GM23248 (cell line): Measurements from ENCODE around the gene WDR19. TPM values are rescaled to one million over a fixed set of nuclear protein-coding genes. Genes with fewer than 3 reads are reported as not detected.
A peak's percentile ranks its signal among the peaks of the same experiment; 100 is the strongest.
"Not testable (repeated sequence)": the region's sequence is repeated elsewhere in the genome, so short reads cannot be mapped to it uniquely, and the experiment has no call there.

Source experiments
- DNase-seq: peaks from one replicate; pipeline ENCODE4 v3.0.0-alpha.2; 2015
- H2AFZ ChIP-seq: fragments of 200-600 bp; sonication (generic); 2 replicates; pipeline ENCODE4 v1.6.1; 2016; ENCODE audit warnings: antibody characterized with exemption
- H3F3A ChIP-seq: fragments of 200-600 bp; sonication (generic); 2 replicates; pipeline ENCODE4 v1.6.1; 2016; ENCODE audit warnings: mild to moderate bottlenecking, antibody characterized with exemption, mixed run types; ENCODE audit not compliant: insufficient read depth
- H3K27ac ChIP-seq: fragments of 200-600 bp; sonication (generic); 2 replicates; pipeline ENCODE4 v1.5.1; 2016; ENCODE audit warnings: mild to moderate bottlenecking
- H3K27me3 ChIP-seq: fragments of 200-600 bp; sonication (generic); replicated peaks from 2 replicates; pipeline ENCODE4 v1.6.1; 2016; ENCODE audit warnings: mild to moderate bottlenecking; ENCODE audit not compliant: insufficient read depth
- H3K36me3 ChIP-seq: fragments of 200-600 bp; sonication (generic); 2 replicates; pipeline ENCODE4 v1.6.1; 2016; ENCODE audit warnings: low read depth, mild to moderate bottlenecking
- H3K4me1 ChIP-seq: fragments of 200-600 bp; sonication (generic); 2 replicates; pipeline ENCODE4 v1.6.1; 2016; ENCODE audit warnings: mild to moderate bottlenecking; ENCODE audit not compliant: insufficient read depth
- H3K4me2 ChIP-seq: fragments of 200-600 bp; sonication (generic); one replicate; pipeline ENCODE4 v1.6.1; 2016; ENCODE audit warnings: mild to moderate bottlenecking; ENCODE audit not compliant: unreplicated experiment
- H3K4me3 ChIP-seq: fragments of 200-600 bp; sonication (generic); 2 replicates; pipeline ENCODE4 v1.5.1; 2016; ENCODE audit warnings: mild to moderate bottlenecking
- H3K79me2 ChIP-seq: fragments of 200-600 bp; sonication (generic); 2 replicates; pipeline ENCODE4 v1.6.1; 2016; ENCODE audit warnings: mild to moderate bottlenecking; ENCODE audit not compliant: insufficient read depth
- H3K9ac ChIP-seq: fragments of 200-600 bp; sonication (generic); 2 replicates; pipeline ENCODE4 v1.6.1; 2016; ENCODE audit warnings: mild to moderate bottlenecking
- H3K9me2 ChIP-seq: fragments of 200-600 bp; sonication (generic); 2 replicates; pipeline ENCODE4 v1.6.1; 2016; ENCODE audit warnings: mixed run types, mild to moderate bottlenecking, moderate library complexity; ENCODE audit not compliant: insufficient read depth
- H3K9me3 ChIP-seq: fragments of 200-600 bp; sonication (generic); one replicate; pipeline ENCODE4 v1.6.1; 2017; ENCODE audit warnings: low read depth
- H4K20me1 ChIP-seq: fragments of 200-600 bp; sonication (generic); 2 replicates; pipeline ENCODE4 v1.6.0; 2016; ENCODE audit not compliant: insufficient read depth
- EZH2 ChIP-seq: fragments of 200-600 bp; sonication (generic); IDR thresholded peaks from 2 replicates; pipeline ENCODE4 v1.6.1; 2018; ENCODE audit warnings: antibody characterized with exemption, mild to moderate bottlenecking; ENCODE audit not compliant: insufficient read depth, poor library complexity, severe bottlenecking
- EZH2phosphoT487 ChIP-seq: fragments of 200-600 bp; sonication (generic); IDR thresholded peaks from 2 replicates; pipeline ENCODE4 v1.6.1; 2018; ENCODE audit warnings: antibody characterized with exemption, moderate library complexity, mild to moderate bottlenecking, low read depth; ENCODE audit not compliant: insufficient read depth
- WGBS, 2 experiments: methylation state at CpG; one replicate each; pipeline ENCODE4 v1.1.6; 2015 to 2017; ENCODE audit warnings: low lambda C conversion rate in 2 of 2, low coverage in 1 of 2; ENCODE audit errors: missing lambda C conversion rate in 2 of 2; 5-methylcytosine and 5-hydroxymethylcytosine counted together
- in situ Hi-C: fragments of 300-500 bp; cut with MboI; formaldehyde crosslinking; loops from 2 replicates; pipeline ENCODE4 v1.15.0; 2020
- polyA plus RNA-seq: library from polyadenylated mRNA; unstranded; fragments of >200 nt; fragmentation: Nextera tagmentation; extraction: Ambion mirVana; gene quantifications from 2 replicates; pipeline ENCODE4 v1.2.1, GENCODE V29; 2016
- total RNA-seq: library from RNA; depleted of rRNA; stranded (reverse); fragments of >200 nt; shearing (Covaris generic); gene quantifications from 2 replicates; pipeline ENCODE4 v1.2.3, GENCODE V29; 2014; rRNA removed

WDR19 gene
- 23.7 and 63.7 TPM in 2 replicates for total RNA-seq
- polyA plus RNA-seq = 15.9 and 17.3 TPM in 2 replicates

GRCh38 chr4:39181905-39182638 lies at the start of gene WDR19:
WDR19 (plus strand) TSS chr4:39182529; CDS start chr4:39182558, 29 bp downstream.
- peak within 1 kb of the TSS; percentile 80 for H3K4me3 ChIP-seq
- in situ Hi-C loops = no loop called here
- no peaks in the 10 kb centered on the region for H3K9me3 ChIP-seq
- no peaks in the 10 kb centered on the region for H3K9me2 ChIP-seq
- H3K79me2 ChIP-seq = peaks cover 16% of the 10 kb centered on the region
- peak within 1 kb of the TSS; percentile 91 for H3K4me2 ChIP-seq
- H3K9ac ChIP-seq = peak within 1 kb of the TSS; percentile 80
- TF ChIP-seq EZH2phosphoT487 = no peak
- no peak for TF ChIP-seq EZH2
- WGBS, 2 experiments = 1% methylated on average over 48 of the region's 48 CpGs
- peaks cover 11% of the 10 kb centered on the region; the same call in 1 of the 2 replicates for H3K36me3 ChIP-seq
- H3K27me3 ChIP-seq = no peaks in the 10 kb centered on the region
- H3K27ac ChIP-seq = peak within 1 kb of the TSS; percentile 57
- H3F3A ChIP-seq = no peaks in the 10 kb centered on the region
- H2AFZ ChIP-seq = peak within 1 kb of the TSS; percentile 98
- H4K20me1 ChIP-seq = no peaks in the 10 kb centered on the region
- peak; percentile 100 for DNase-seq
- H3K4me1 ChIP-seq = peaks cover 6% of the 10 kb centered on the region; the same call in 1 of the 2 replicates

- Histone ChIP-seq H3K27ac (no peak overlapping the region), H4K20me1 (no peaks in the 10 kb centered on the region), H3K4me1 (no peaks in the 10 kb centered on the region), H3K9me2 (no peaks in the 10 kb centered on the region), H2AFZ (no peak overlapping the region), H3K4me3 (no peak overlapping the region), H3F3A (0 out of 2 replicates have a peak, but pooled peaks cover 4% of the 10 kb centered on the region), H3K4me2 (no peak overlapping the region), H3K9ac (no peak overlapping the region), H3K27me3 (no peaks in the 10 kb centered on the region), H3K79me2 (no peaks in the 10 kb centered on the region), H3K36me3 (no peaks in the 10 kb centered on the region), H3K9me3 (no peaks in the 10 kb centered on the region)
- no peak for DNase-seq
- WGBS, 2 experiments = 97 to 100% methylated on average over 3 of the region's 3 CpGs
- no peak for TF ChIP-seq EZH2
- no peak for TF ChIP-seq EZH2phosphoT487
- in situ Hi-C loops = loop anchor here (25.0 kb wide), 1 partner anchor 196 kb away; no protein-coding TSS in a partner anchor
These were observed 48.7 kb upstream of the WDR19 start for GRCh38 chr4:39133623-39134022.

GRCh38 chr4:39134683-39135306 lies 47.5 kb upstream of the WDR19 start:
- Histone ChIP-seq H3K4me2 (peak overlapping the region; percentile 36), H3F3A (0 out of 2 replicates have a peak, but pooled peaks cover 4% of the 10 kb centered on the region), H3K79me2 (no peaks in the 10 kb centered on the region), H3K4me3 (peak overlapping the region; percentile 47; the same call in 1 of the 2 replicates), H2AFZ (peak overlapping the region; percentile 69), H3K9me3 (no peaks in the 10 kb centered on the region), H3K9ac (peak overlapping the region; percentile 32), H3K9me2 (no peaks in the 10 kb centered on the region), H4K20me1 (no peaks in the 10 kb centered on the region), H3K4me1 (no peaks in the 10 kb centered on the region), H3K36me3 (no peaks in the 10 kb centered on the region), H3K27me3 (no peaks in the 10 kb centered on the region), H3K27ac (no peak overlapping the region)
- TF ChIP-seq EZH2 = no peak
- TF ChIP-seq EZH2phosphoT487 = no peak
- DNase-seq = peak; percentile 9
- in situ Hi-C loops = loop anchor here (25.0 kb wide), 1 partner anchor 197 kb away; no protein-coding TSS in a partner anchor
- 22 to 25% methylated on average over 2 of the region's 2 CpGs for WGBS, 2 experiments

DNA sequence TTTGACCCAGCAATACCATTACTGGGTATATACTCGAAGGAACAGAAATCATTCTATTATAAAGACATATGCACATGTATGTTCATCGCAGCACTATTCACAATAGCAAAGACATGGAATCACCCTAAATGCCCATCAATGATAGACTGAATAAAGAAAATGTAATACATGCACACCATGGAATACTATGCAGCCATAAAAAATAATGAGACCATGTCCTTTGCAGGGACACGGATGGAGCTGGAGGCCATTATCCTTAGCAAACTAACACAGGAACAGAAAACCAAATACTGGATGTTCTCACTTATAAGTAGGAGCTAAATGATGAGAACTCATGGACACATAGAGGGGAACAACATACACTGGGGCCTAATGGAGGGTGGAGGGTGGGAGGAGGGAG lies 44.1 kb upstream of the WDR19 start:
- H4K20me1 ChIP-seq, H3F3A ChIP-seq, H3K9me3 ChIP-seq, H3K9ac ChIP-seq, H3K27me3 ChIP-seq, H3K9me2 ChIP-seq, H3K79me2 ChIP-seq, DNase-seq, H3K36me3 ChIP-seq, H3K27ac ChIP-seq, H3K4me2 ChIP-seq, H2AFZ ChIP-seq, H3K4me1 ChIP-seq, H3K4me3 ChIP-seq: not testable (repeated sequence)
- 63 to 64% methylated on average over 3 of the region's 3 CpGs for WGBS, 2 experiments
- in situ Hi-C loops = loop anchor here (25.0 kb wide), 1 partner anchor 201 kb away; no protein-coding TSS in a partner anchor
